ENCODE data around the gene MANSC4.

- TF ChIP-seq CTCF (IDR thresholded peaks at IDR 0.05), result no peak
- TF ChIP-seq POLR2A (IDR thresholded peaks at IDR 0.05), result no peak
Measured at GRCh38 chr12:27751386-27752047, 28.5 kb downstream of the MANSC4 start.
